Peyer's patch (tissue), 4 donors: ENCODE results near the gene CLEC16A. TPM values are rescaled to one million over a fixed set of nuclear protein-coding genes. Genes with fewer than 3 reads are reported as not detected.

Experiments
- DNase-seq, 3 donors: peaks; one replicate each; pipeline ENCODE4 v3.0.0-alpha.2; 2017 to 2019
- H3K27ac ChIP-seq, 4 donors: fragments of 200-600 bp; sonication (generic); one replicate each; pipeline ENCODE4 v1.5.1; 2016 to 2019
- H3K27me3 ChIP-seq, 2 donors: fragments of 200-600 bp; sonication (generic); one replicate each; pipeline ENCODE4 v1.5.1; 2019
- H3K36me3 ChIP-seq, 3 donors: fragments of 200-600 bp; sonication (generic); one replicate each; pipeline ENCODE4 v1.5.1; 2016 to 2019
- H3K4me1 ChIP-seq, 4 donors: fragments of 200-600 bp; sonication (generic); one replicate each; pipeline ENCODE4 v1.5.1; 2016 to 2019
- H3K4me3 ChIP-seq, 4 donors: fragments of 200-600 bp; sonication (generic); 1 replicate in 3 of 4; 2 replicates in 1 of 4; pipeline ENCODE4 v1.5.1; 2016 to 2019; ENCODE audit warnings: mild to moderate bottlenecking in 1 of 4
- H3K9me3 ChIP-seq, 4 donors: fragments of 200-600 bp; sonication (generic); one replicate each; pipeline ENCODE4 v1.5.1; 2016 to 2019; ENCODE audit warnings: mild to moderate bottlenecking in 1 of 4
- CTCF ChIP-seq, 6 experiments: fragments of 450-650 bp in 4 of 6; fragments of 200-600 bp in 2 of 6; sonication (generic) in 1 of 6; IDR thresholded peaks; one replicate each; pipeline ENCODE4 v1.5.1; 2017 to 2019; ENCODE audit warnings: antibody characterized with exemption in 6 of 6, mild to moderate bottlenecking in 3 of 6, moderate library complexity in 1 of 6
- POLR2A ChIP-seq, 2 donors: fragments of 450-650 bp; IDR thresholded peaks; one replicate each; pipeline ENCODE4 v1.5.1; 2017; ENCODE audit warnings: antibody characterized with exemption in 2 of 2, mild to moderate bottlenecking in 2 of 2, moderate library complexity in 2 of 2
- total RNA-seq, 4 donors: library from RNA; depleted of rRNA; stranded (reverse); fragments of >200 nt; gene quantifications; one replicate each; pipeline ENCODE4 v1.1.0, GENCODE V29; 2016

CLEC16A gene
- total RNA-seq, 4 donors from 2014 or later = 37.8 to 139 (median 64.3) TPM

- Histone ChIP-seq H3K4me1 (peaks cover 0 to 10% (median 0%) of the 10 kb centered on the region in 4 donors), H3K36me3 (no peaks in the 10 kb centered on the region), H3K27me3 (no peaks in the 10 kb centered on the region), H3K4me3 (no peak overlapping the region), H3K27ac (no peak overlapping the region), H3K9me3 (no peaks in the 10 kb centered on the region)
- DNase-seq = no peak
- no peak for TF ChIP-seq CTCF (IDR thresholded peaks at IDR 0.05)
- TF ChIP-seq POLR2A (IDR thresholded peaks at IDR 0.05) = no peak
Observed at GRCh38 chr16:11140867-11141266, 196.5 kb downstream of the CLEC16A start.

DNA sequence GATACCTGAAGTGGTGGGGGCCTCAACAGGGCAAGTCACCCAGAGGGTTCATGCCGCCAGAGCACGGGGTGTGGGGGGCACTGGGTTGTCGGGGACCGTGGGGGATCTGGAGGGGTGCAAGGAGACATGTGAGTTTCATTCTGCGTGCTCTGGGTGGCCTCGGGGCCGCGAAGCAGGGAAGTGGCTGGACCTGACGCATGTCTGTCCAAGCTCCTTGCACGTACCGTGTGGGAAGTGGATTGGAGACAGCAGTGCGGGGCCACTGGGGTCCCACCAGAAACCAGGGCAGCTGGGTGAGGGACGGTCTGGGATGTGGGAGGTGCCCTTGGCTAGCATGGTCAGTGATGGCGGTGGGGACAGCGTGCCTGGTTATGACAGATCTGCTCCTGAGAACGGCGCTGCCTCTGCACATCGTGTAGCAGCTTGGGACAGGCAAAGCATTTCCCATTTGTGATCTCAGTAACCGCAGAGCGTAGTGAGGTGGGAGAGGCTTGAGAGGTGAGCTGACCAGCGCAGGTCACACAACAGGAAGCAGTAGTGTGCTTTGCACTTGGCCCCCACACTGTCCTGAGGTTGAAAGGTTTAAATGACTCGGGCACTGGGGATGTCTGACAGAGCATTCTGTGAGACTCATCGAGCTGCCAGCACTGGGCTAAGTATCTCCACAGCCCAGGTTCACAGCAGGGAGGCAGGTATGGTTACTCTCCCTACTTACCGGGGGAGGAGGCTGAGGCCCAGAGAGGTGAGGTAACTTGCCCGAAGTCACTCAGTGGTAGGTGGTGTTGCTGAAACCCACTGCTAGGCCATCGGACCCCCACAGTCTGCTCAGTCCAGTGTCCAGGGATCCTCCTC lies 197.3 kb downstream of the CLEC16A start:
- Histone ChIP-seq H3K9me3 (no peaks in the 10 kb centered on the region), H3K4me3 (no peak overlapping the region), H3K27ac (no peak overlapping the region), H3K36me3 (no peaks in the 10 kb centered on the region), H3K27me3 (no peaks in the 10 kb centered on the region), H3K4me1 (peaks cover 0 to 10% (median 0%) of the 10 kb centered on the region in 4 donors)
- TF ChIP-seq POLR2A (IDR thresholded peaks at IDR 0.05) (no peak), CTCF (IDR thresholded peaks at IDR 0.05) (no peak)
- DNase-seq = peak in 1 of 3 donors; percentile 41

DNA sequence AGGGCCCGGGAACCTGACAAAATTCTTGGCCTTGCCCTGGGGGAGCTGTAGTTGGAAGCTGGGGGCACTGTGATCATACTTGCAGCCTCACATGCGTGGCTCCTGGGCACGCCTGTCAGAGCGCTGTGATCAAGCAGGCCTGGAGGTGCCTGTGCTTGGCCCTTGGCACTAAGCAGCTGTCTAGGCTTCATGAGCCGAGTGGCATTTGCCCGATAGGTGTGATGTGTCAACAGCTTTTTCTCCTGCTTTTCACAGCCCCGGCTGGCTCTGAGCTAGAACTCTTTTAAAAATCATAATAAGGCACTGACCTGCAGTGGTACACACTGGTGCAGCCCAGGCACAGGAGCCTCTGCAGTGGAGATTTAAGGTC lies 197.9 kb downstream of the CLEC16A start:
- TF ChIP-seq POLR2A (IDR thresholded peaks at IDR 0.05) (no peak), CTCF (IDR thresholded peaks at IDR 0.05) (no peak)
- DNase-seq = peak in 1 of 3 donors; percentile 37
- Histone ChIP-seq H3K27me3 (no peaks in the 10 kb centered on the region), H3K4me3 (no peak overlapping the region), H3K36me3 (no peaks in the 10 kb centered on the region), H3K4me1 (peaks cover 0 to 10% (median 0%) of the 10 kb centered on the region in 4 donors), H3K27ac (no peak overlapping the region), H3K9me3 (no peaks in the 10 kb centered on the region)

GRCh38 chr16:11142951-11143350 lies 198.6 kb downstream of the CLEC16A start:
- H3K27me3 ChIP-seq = no peaks in the 10 kb centered on the region
- TF ChIP-seq POLR2A (IDR thresholded peaks at IDR 0.05) (no peak), CTCF (IDR thresholded peaks at IDR 0.05) (no peak)
- H3K36me3 ChIP-seq = no peaks in the 10 kb centered on the region
- H3K4me3 ChIP-seq = no peak overlapping the region
- no peak overlapping the region for H3K27ac ChIP-seq
- H3K4me1 ChIP-seq = peaks cover 0 to 10% (median 0%) of the 10 kb centered on the region in 4 donors
- DNase-seq = peak in 1 of 3 donors; percentile 19
- no peaks in the 10 kb centered on the region for H3K9me3 ChIP-seq

DNA sequence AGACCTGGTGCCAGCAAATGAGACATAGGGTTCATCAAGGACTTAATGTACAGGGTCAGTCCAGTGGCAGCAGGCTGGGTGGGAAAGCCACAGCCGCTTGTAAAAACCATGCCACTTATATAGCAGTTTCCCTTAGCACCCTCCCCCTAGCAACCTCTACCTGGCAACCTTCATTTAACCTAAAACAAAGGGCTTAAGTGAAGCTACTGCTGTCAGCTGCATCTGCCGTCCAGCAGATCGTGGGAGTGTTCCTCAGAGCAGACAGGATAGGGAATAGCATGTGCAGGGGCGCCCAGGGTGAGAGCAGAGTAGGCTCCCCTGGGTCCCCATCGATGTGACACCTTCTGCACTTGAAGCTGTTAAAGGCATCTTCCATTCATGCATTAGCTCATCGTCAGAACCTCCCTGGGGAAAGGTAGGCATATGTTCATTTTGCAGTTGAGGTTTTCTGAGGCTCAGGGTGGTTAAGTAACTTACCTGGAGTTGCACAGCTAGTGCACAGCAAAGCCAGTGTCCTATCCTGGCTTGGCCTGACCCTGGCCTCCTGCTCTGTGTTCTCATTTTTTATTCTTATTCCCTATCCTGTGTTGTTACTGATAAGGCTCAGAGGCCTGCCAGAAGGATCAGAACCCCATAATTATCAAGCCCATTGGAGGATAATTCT lies 199.1 kb downstream of the CLEC16A start:
- Histone ChIP-seq H3K27me3 (no peaks in the 10 kb centered on the region), H3K9me3 (no peaks in the 10 kb centered on the region), H3K4me3 (no peak overlapping the region), H3K27ac (no peak overlapping the region), H3K4me1 (peaks cover 0 to 10% (median 0%) of the 10 kb centered on the region in 4 donors), H3K36me3 (no peaks in the 10 kb centered on the region)
- peak in 1 of 3 donors; percentile 12 for DNase-seq
- TF ChIP-seq POLR2A (IDR thresholded peaks at IDR 0.05) = no peak
- no peak for TF ChIP-seq CTCF (IDR thresholded peaks at IDR 0.05)
